ENCODE measurements around the gene PPT2. TPM values are rescaled to one million over a fixed set of nuclear protein-coding genes. Genes with fewer than 3 reads are reported as not detected.

Gene PPT2
- total and polyA plus RNA-seq, 2 experiments from 2014 or later, result 8.9 to 20.6 TPM

DNA sequence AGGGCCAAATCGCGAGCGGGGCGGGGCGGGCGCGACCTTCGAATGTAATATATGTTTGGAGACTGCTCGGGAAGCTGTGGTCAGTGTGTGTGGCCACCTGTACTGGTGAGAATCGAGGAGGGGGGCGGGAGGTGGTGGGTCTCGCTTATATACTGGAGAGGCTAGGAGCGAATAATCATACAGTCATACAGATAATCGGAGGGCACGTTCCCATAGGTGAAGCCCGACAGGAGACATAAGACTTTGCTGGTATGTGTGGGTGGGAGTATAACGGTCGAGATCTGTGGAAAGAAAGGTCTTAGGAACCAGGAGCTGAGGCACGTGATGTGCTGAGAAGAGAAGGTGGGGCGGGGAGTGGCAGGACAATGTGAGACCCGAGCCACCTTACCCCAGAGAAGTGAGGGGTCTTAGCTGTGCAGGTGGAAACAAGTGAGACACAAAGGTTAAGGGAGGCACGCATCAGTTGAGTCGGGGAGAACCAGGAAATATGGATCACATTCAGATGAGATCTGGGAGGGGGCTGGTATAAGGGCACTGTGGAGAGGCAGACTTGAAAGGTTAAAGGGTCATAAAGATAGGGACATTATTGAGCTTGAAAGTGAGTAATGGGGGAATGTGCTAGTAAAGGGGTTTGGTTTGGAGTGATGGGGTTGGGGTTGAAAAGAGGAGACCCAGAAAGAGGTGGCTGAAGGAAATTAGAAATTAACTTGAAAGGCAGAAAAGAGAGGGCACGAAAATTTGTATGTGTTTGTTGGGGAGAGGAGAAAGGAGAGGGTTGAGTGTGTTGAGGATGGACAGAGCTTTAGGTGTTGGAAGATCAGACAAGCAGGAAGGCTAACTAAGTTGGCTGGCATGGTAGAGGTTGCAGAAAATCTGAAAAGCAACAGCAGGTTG, 24.9 kb downstream of the PPT2 start (continued):
- TF ChIP-seq NANOG (IDR thresholded peaks at IDR 0.05; ENCODE audit: borderline replicate concordance) (no peak), POLR2AphosphoS5 (IDR thresholded peaks at IDR 0.05; ENCODE audit: low read depth) (no peak), EZH2phosphoT487 (IDR thresholded peaks at IDR 0.05; ENCODE audit: unreplicated experiment) (no peak), CREB1 (CRISPR knock-in tag; IDR thresholded peaks at IDR 0.05; ENCODE audit: low read depth) (no peak), ZNF331 (CRISPR knock-in tag; IDR thresholded peaks at IDR 0.05; ENCODE audit: low read depth) (no peak), ZNF462 (CRISPR knock-in tag; IDR thresholded peaks at IDR 0.05) (no peak), ZNF114 (CRISPR knock-in tag; IDR thresholded peaks at IDR 0.05) (no peak), STAT1 (IDR thresholded peaks at IDR 0.05; ENCODE audit: unreplicated experiment) (no peak)

- Histone ChIP-seq H3K27ac (ENCODE audit: low read depth) (no peak overlapping the region), H3K4me3 (no peak overlapping the region), H4K20me1 (replicated peaks; ENCODE audit: insufficient read depth) (no peaks in the 10 kb centered on the region), H3K4me2 (no peak overlapping the region), H3K36me3 (ENCODE audit: insufficient read depth) (peaks cover 2% of the 10 kb centered on the region; the same call in 1 of the 2 replicates), H2AFZ (no peak overlapping the region), H3F3A (replicated peaks; ENCODE audit: low read depth) (0 out of 2 replicates have a peak, but pooled peaks cover 7% of the 10 kb centered on the region), H3K4me1 (ENCODE audit: insufficient read depth) (peaks cover 16% of the 10 kb centered on the region), H3K79me2 (replicated peaks; ENCODE audit: insufficient read depth) (peaks cover 22% of the 10 kb centered on the region), H3K27me3 (ENCODE audit: insufficient read depth) (no peaks in the 10 kb centered on the region), H3K9me2 (ENCODE audit: insufficient read depth) (no peaks in the 10 kb centered on the region)
- H3K4me1 Mint-ChIP-seq, result peaks cover 31% of the 10 kb centered on the region
- DNase-seq (ENCODE audit: low spot score), result no peak
- H3K4me3 Mint-ChIP-seq, result peak overlapping the region; percentile 79
- no peaks in the 10 kb centered on the region for H3K9me3 Mint-ChIP-seq
- ATAC-seq, result no peak
- no peak overlapping the region for H3K27ac Mint-ChIP-seq
- H3K36me3 Mint-ChIP-seq (ENCODE audit: low read depth), result peaks cover 46% of the 10 kb centered on the region
- peaks cover 22% of the 10 kb centered on the region for H3K27me3 Mint-ChIP-seq (ENCODE audit: insufficient read depth, low read depth, poor library complexity)
- TF ChIP-seq NANOG (IDR thresholded peaks at IDR 0.05; ENCODE audit: borderline replicate concordance) (no peak), EZH2 (IDR thresholded peaks at IDR 0.05; ENCODE audit: low read depth, unreplicated experiment) (no peak), STAT1 (IDR thresholded peaks at IDR 0.05; ENCODE audit: unreplicated experiment) (no peak), REST (IDR thresholded peaks at IDR 0.05; ENCODE audit: unreplicated experiment) (no peak), POLR2AphosphoS5 (IDR thresholded peaks at IDR 0.05; ENCODE audit: low read depth) (no peak)
These were observed 25.9 kb downstream of the PPT2 start for GRCh38 chr6:32179766-32180405.

All from GM23338 (cell line).